Parathyroid adenoma (tissue), 2 donors: ENCODE measurements around the gene PA2G4.
"Not testable (repeated sequence)": the region's sequence is repeated elsewhere in the genome, so short reads cannot be mapped to it uniquely, and the experiment has no call there.

ENCODE experiments used
- H2AFZ ChIP-seq: fragments of 300-600 bp; sonication (generic); one replicate; pipeline ENCODE4 v1.7.0; 2017; ENCODE audit warnings: antibody characterized with exemption, mild to moderate bottlenecking
- H3K27ac ChIP-seq: fragments of 300-600 bp; sonication (generic); one replicate; pipeline ENCODE4 v1.7.0; 2017
- H3K27me3 ChIP-seq: fragments of 300-600 bp; sonication (generic); one replicate; pipeline ENCODE4 v1.7.0; 2017; ENCODE audit warnings: low read length; ENCODE audit not compliant: control insufficient read depth, insufficient read depth
- H3K36me3 ChIP-seq: fragments of 300-600 bp; sonication (generic); one replicate; pipeline ENCODE4 v1.7.0; 2017; ENCODE audit warnings: low read length; ENCODE audit not compliant: control insufficient read depth, insufficient read depth
- H3K4me1 ChIP-seq: fragments of 300-600 bp; sonication (generic); one replicate; pipeline ENCODE4 v1.7.0; 2017; ENCODE audit warnings: control low read depth
- H3K4me2 ChIP-seq: fragments of 300-600 bp; sonication (generic); one replicate; pipeline ENCODE4 v1.7.0; 2017; ENCODE audit warnings: low read length
- H3K4me3 ChIP-seq: fragments of 300-600 bp; sonication (generic); one replicate; pipeline ENCODE4 v1.7.0; 2017; ENCODE audit warnings: low read depth, low read length
- H3K79me2 ChIP-seq: fragments of 300-600 bp; sonication (generic); one replicate; pipeline ENCODE4 v1.7.0; 2017; ENCODE audit warnings: control low read depth
- H3K9ac ChIP-seq: fragments of 300-600 bp; sonication (generic); one replicate; pipeline ENCODE4 v1.7.0; 2017; ENCODE audit warnings: mild to moderate bottlenecking
- H3K9me3 ChIP-seq: fragments of 300-600 bp; sonication (generic); one replicate; pipeline ENCODE4 v1.7.0; 2017; ENCODE audit warnings: low read length; ENCODE audit not compliant: control insufficient read depth
- TF ChIP-seq, protein P1 (sequence below): fragments of 300-600 bp; sonication (generic); IDR thresholded peaks from one replicate; pipeline ENCODE4 v1.7.0; 2017; ENCODE audit warnings: antibody characterized with exemption, mild to moderate bottlenecking
- donor health status: primary hyperparathyroidism.

The PA2G4 gene

GRCh38 chr12:56153678-56154065 is 49.3 kb downstream of the PA2G4 start:
- Histone ChIP-seq H3K4me3 (peak overlapping the region; percentile 82), H2AFZ (no peak overlapping the region), H3K4me1 (peaks cover 18% of the 10 kb centered on the region), H3K9me3 (no peaks in the 10 kb centered on the region), H3K79me2 (peaks cover 5% of the 10 kb centered on the region), H3K36me3 (no peaks in the 10 kb centered on the region), H3K27me3 (no peaks in the 10 kb centered on the region), H3K4me2 (peak overlapping the region; percentile 83), H3K27ac (no peak overlapping the region), H3K9ac (no peak overlapping the region)
- TF ChIP-seq, protein P1, sequence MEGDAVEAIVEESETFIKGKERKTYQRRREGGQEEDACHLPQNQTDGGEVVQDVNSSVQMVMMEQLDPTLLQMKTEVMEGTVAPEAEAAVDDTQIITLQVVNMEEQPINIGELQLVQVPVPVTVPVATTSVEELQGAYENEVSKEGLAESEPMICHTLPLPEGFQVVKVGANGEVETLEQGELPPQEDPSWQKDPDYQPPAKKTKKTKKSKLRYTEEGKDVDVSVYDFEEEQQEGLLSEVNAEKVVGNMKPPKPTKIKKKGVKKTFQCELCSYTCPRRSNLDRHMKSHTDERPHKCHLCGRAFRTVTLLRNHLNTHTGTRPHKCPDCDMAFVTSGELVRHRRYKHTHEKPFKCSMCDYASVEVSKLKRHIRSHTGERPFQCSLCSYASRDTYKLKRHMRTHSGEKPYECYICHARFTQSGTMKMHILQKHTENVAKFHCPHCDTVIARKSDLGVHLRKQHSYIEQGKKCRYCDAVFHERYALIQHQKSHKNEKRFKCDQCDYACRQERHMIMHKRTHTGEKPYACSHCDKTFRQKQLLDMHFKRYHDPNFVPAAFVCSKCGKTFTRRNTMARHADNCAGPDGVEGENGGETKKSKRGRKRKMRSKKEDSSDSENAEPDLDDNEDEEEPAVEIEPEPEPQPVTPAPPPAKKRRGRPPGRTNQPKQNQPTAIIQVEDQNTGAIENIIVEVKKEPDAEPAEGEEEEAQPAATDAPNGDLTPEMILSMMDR: no peak

GRCh38 chr12:56154246-56154771 is 50.0 kb downstream of the PA2G4 start:
- peaks cover 21% of the 10 kb centered on the region for H3K4me1 ChIP-seq
- no peak overlapping the region for H3K27ac ChIP-seq
- H3K4me2 ChIP-seq: no peak overlapping the region
- no peak overlapping the region for H3K9ac ChIP-seq
- no peaks in the 10 kb centered on the region for H3K9me3 ChIP-seq
- H3K36me3 ChIP-seq: no peaks in the 10 kb centered on the region
- no peaks in the 10 kb centered on the region for H3K27me3 ChIP-seq
- peaks cover 11% of the 10 kb centered on the region for H3K79me2 ChIP-seq
- no peak overlapping the region for H2AFZ ChIP-seq
- TF ChIP-seq, protein P1: no peak
- H3K4me3 ChIP-seq: no peak overlapping the region

DNA sequence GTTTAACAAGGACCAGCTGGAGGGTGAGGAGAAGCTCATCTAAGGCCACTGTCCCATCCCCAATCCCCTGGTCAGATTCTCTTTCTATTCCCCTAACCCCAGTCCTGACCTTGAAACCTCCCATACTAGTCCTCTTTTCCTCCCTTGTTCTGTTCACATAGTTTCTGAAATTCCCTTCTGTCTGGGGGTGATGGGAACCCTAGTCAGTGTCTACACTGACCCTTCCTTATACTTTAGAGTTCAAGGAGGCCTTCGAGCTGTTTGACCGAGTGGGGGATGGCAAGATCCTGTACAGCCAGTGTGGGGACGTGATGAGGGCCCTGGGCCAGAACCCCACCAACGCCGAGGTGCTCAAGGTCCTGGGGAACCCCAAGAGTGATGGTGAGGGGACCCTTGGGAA is 50.5 kb downstream of the PA2G4 start:
- Histone ChIP-seq H3K4me3 (no peak overlapping the region), H3K9me3 (no peaks in the 10 kb centered on the region), H3K79me2 (peaks cover 15% of the 10 kb centered on the region), H2AFZ (no peak overlapping the region), H3K27ac (no peak overlapping the region), H3K4me1 (peaks cover 26% of the 10 kb centered on the region), H3K27me3 (no peaks in the 10 kb centered on the region), H3K4me2 (no peak overlapping the region), H3K36me3 (no peaks in the 10 kb centered on the region), H3K9ac (no peak overlapping the region)
- TF ChIP-seq, protein P1: no peak

DNA sequence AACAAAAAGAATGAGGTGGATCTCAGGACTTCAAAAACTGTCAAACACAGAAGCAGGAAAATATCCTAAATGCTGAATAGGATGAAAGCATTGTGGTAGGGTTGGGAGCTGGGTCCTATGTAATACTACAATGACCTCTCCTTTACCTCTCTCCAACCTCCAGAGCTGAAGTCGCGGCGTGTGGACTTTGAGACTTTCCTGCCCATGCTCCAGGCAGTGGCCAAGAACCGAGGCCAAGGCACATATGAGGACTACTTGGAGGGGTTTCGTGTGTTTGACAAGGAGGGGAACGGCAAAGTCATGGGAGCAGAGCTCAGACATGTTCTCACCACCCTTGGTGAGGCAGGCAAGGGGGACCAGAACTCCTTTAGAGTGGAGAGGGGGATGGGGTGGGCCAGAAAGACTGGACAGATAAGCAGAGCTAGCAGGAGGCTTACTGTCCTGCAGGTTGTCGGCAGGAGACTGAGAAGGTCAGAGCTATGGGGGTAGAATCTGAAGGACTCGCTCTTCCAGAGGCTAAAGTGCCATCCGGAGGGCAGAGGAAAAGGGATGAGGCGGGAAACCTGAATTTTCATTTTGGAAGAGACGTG is 51.0 kb downstream of the PA2G4 start:
- Histone ChIP-seq H3K9me3 (no peaks in the 10 kb centered on the region), H3K36me3 (no peaks in the 10 kb centered on the region), H3K4me3 (no peak overlapping the region), H3K27ac (no peak overlapping the region), H3K4me1 (peaks cover 31% of the 10 kb centered on the region), H3K4me2 (no peak overlapping the region), H2AFZ (no peak overlapping the region), H3K79me2 (peaks cover 20% of the 10 kb centered on the region), H3K27me3 (no peaks in the 10 kb centered on the region), H3K9ac (no peak overlapping the region)
- TF ChIP-seq, protein P1: no peak

GRCh38 chr12:56156464-56157200 is 52.3 kb downstream of the PA2G4 start:
- H3K9me3 ChIP-seq, H3K27me3 ChIP-seq, H3K36me3 ChIP-seq, H3K9ac ChIP-seq: not testable (repeated sequence)
- Histone ChIP-seq H3K4me3 (peak overlapping the region; percentile 100), H3K4me1 (peaks cover 34% of the 10 kb centered on the region), H3K79me2 (peaks cover 22% of the 10 kb centered on the region), H2AFZ (peak overlapping the region; percentile 85), H3K27ac (peak overlapping the region; percentile 99), H3K4me2 (peak overlapping the region; percentile 80)
